HG02870 (cell line): ENCODE data around the gene TP53AIP1.

Experiments
- ATAC-seq: cut with Tn5 transposase; IDR thresholded peaks from one replicate; pipeline ENCODE4 v1.9.1; 2021; ENCODE audit warnings: mild to moderate bottlenecking, moderate library complexity; ENCODE audit not compliant: unreplicated experiment

Gene TP53AIP1

GRCh38 chr11:128892866-128893565 is 49.7 kb downstream of the TP53AIP1 start:
- no peak for ATAC-seq

GRCh38 chr11:128891913-128892398 is 50.7 kb downstream of the TP53AIP1 start:
- no peak for ATAC-seq

- ATAC-seq = no peak
Observed at GRCh38 chr11:128890543-128891368, 51.9 kb downstream of the TP53AIP1 start, which contains the start of gene KCNJ5. KCNJ5 (plus strand) TSS chr11:128891356; CDS start chr11:128911274, 19,918 bp downstream.

- ATAC-seq = no peak
Observed at GRCh38 chr11:128890216-128890542, 52.5 kb downstream of the TP53AIP1 start.

- ATAC-seq = no peak
Observed at GRCh38 chr11:128889657-128890213, 52.9 kb downstream of the TP53AIP1 start.

- no peak for ATAC-seq
Observed at GRCh38 chr11:128888034-128888985, 54.4 kb downstream of the TP53AIP1 start.

GRCh38 chr11:128886406-128887124 is 56.1 kb downstream of the TP53AIP1 start:
- ATAC-seq = no peak
